G401.6 (cell line): Measurements from ENCODE around the gene CDH2.

Experiments
- FAIRE-seq: peaks from 2 replicates; lab custom pipeline; 2012; peaks lifted over from hg19 to GRCh38; lab: Jason Lieb, UNC

The CDH2 gene

GRCh38 chr18:28127228-28127627 is 49.7 kb downstream of the CDH2 start:
- FAIRE-seq, result no peak

GRCh38 chr18:28126768-28127167 is 50.2 kb downstream of the CDH2 start:
- FAIRE-seq, result no peak

- no peak for FAIRE-seq
Observed at GRCh38 chr18:28125051-28125450, 51.9 kb downstream of the CDH2 start.

GRCh38 chr18:28124131-28125029 is 52.5 kb downstream of the CDH2 start:
- no peak for FAIRE-seq

GRCh38 chr18:28123401-28124030 is 53.4 kb downstream of the CDH2 start:
- no peak for FAIRE-seq

- no peak for FAIRE-seq
Observed at GRCh38 chr18:28120828-28121515, 56.0 kb downstream of the CDH2 start.

- FAIRE-seq, result no peak
Observed at GRCh38 chr18:28116461-28116860, 60.5 kb downstream of the CDH2 start.

- FAIRE-seq, result no peak
Observed at GRCh38 chr18:28115149-28115550, 61.8 kb downstream of the CDH2 start.

GRCh38 chr18:28114472-28114871 is 62.5 kb downstream of the CDH2 start:
- FAIRE-seq, result no peak

GRCh38 chr18:28113271-28114029 is 63.5 kb downstream of the CDH2 start:
- no peak for FAIRE-seq

- FAIRE-seq, result no peak
Observed at GRCh38 chr18:28112056-28112470, 64.9 kb downstream of the CDH2 start.

GRCh38 chr18:28110924-28111323 is 66.0 kb downstream of the CDH2 start:
- no peak for FAIRE-seq

- FAIRE-seq, result no peak
Observed at GRCh38 chr18:28109781-28110560, 67.0 kb downstream of the CDH2 start.

- FAIRE-seq, result no peak
Observed at GRCh38 chr18:28108814-28109213, 68.1 kb downstream of the CDH2 start.

- FAIRE-seq, result no peak
Observed at GRCh38 chr18:28108254-28108653, 68.7 kb downstream of the CDH2 start.

GRCh38 chr18:28099237-28099636 is 77.7 kb downstream of the CDH2 start:
- no peak for FAIRE-seq

- FAIRE-seq, result no peak
Observed at GRCh38 chr18:28095631-28096030, 81.3 kb downstream of the CDH2 start.

GRCh38 chr18:28095041-28095440 is 81.9 kb downstream of the CDH2 start:
- no peak for FAIRE-seq

- no peak for FAIRE-seq
Observed at GRCh38 chr18:28091197-28091596, 85.7 kb downstream of the CDH2 start.

GRCh38 chr18:28088477-28088876 is 88.5 kb downstream of the CDH2 start:
- FAIRE-seq, result no peak
